Stimulated activated CD4-positive, alpha-beta T cell treated with anti-CD3 and anti-CD28 coated beads, Interleukin-4, amount 100 ng/mL, for 48 hours (primary cell): Measurements from ENCODE around the gene CISD2.
"Not testable (repeated sequence)": the region's sequence is repeated elsewhere in the genome, so short reads cannot be mapped to it uniquely, and the experiment has no call there.

Experiments
- DNase-seq, 2 donors: peaks; one replicate each; pipeline ENCODE4 v3.0.0-alpha.2; 2020; ENCODE audit warnings: low read depth in 2 of 2

The CISD2 gene

DNA sequence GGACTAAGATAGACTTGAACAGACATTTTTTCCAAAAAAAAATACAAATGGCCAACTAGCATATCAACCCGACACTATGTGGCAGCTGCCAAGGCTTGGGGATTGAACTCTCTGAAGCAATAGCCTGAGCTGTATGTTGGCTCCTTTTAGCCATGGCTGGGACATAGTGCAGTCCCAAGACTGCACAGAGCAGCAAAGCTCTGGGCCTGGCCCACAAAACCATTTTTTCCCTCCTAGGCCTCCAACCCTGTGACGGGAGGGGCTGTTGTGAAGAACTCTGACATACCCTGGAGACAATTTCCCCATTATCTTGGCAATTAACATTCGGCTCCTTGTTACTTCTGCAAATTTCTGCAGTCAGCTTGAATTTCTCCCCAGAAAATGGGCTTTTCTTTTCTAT is 50.1 kb downstream of the CISD2 start:
- DNase-seq, result no peak

DNA sequence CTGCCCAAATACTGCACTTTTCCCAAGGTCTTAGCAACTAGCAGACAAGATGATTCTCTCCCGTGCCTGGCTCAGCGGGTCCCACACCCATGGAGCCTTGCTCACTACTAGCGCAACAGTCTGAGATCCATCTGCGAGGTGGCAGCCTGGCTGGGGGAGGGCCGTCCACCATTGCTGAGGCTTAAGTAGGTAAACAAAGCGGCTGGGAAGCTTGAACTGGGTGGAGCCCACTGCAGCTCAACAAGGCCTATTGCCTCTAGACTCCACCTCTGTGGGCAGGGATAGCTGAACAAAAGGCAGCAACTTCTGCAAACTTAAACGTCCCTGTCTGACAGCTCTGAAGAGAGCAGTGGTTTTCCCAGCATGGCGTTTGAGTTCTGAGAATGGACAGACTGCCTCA is 50.9 kb downstream of the CISD2 start:
- not testable (repeated sequence) for DNase-seq

DNA sequence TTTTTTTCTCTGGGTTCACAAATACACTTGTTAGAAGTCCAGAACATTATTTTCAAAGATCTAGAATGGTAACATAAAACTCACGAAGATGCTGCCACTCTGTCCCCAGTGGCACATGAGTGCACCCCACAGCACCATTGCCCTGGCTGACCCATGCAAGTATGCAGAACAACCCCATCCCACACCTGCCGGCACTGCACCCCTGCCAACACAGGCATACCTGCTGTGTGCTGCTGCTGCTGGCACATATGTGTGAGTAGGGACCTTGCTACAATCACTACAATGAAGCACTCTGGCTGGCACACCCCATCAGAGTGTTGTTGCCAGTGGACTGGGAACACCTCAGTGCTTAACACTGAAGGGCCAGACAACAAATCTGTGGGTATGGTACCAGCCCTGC is 66.9 kb downstream of the CISD2 start:
- no peak for DNase-seq

DNA sequence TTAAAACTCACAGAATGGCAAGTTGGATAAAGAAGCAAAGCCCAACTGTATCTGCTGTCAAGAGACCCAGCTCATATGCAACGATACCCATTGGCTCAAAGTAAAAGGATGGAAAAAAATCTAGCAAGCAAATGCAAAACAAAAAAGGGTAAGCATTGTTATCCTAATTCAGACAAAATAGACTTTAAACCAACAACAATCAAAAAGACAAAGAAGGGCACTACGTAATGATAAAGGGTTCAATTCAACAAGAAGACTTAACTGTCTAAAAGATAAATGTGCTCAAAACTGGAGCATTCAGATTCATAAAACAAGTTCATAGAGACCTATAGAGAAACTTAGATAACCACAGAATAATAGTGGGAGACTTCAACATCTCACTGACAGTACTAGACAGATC is 69.3 kb downstream of the CISD2 start:
- DNase-seq, result not testable (repeated sequence)
